ELF-1 (cell line): ENCODE measurements around the gene SRD5A2.

Experiments
- DNase-seq: peaks from one replicate; pipeline ENCODE4 v3.0.0-alpha.2; 2016; ENCODE audit warnings: low read depth, low spot score

SRD5A2 gene

DNA sequence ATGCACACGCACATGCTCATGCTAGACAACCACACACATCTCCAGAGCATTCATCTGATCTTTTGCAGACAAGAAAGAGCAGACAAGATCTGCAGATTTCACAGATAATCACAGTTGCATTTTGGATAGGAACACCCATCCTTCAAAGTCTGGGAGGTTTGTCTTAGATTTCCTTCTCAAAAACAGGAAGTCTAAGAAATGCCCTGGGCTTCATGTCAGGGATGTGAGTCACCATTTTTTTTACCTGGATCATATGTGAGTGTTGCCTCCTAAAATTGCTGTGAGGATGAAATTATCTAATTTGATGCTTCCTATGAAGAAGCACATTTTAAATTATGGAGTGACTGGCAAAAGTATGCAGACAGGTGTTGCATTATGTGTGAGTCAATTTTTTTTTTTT lies 46.1 kb downstream of the SRD5A2 start:
- no peak for DNase-seq

DNA sequence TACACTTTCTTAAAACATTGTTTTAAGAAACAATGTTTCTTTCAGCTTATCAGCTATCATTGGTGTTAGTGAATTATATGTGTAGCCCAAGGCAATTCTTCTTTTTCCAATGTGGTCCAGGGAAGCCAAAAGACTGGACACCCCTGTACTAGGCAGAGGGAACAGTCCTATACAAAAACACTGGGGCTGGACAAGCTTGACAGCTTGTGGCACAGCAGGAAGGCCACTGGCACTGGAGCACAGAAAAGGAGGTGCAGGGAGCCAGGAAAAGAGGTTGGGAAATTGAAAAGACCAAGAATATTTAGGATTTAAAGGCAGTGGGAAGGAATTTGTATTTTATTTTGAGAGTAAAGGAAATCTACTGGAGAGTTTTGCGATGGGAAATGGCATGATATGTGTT lies 47.7 kb downstream of the SRD5A2 start:
- DNase-seq = no peak

DNA sequence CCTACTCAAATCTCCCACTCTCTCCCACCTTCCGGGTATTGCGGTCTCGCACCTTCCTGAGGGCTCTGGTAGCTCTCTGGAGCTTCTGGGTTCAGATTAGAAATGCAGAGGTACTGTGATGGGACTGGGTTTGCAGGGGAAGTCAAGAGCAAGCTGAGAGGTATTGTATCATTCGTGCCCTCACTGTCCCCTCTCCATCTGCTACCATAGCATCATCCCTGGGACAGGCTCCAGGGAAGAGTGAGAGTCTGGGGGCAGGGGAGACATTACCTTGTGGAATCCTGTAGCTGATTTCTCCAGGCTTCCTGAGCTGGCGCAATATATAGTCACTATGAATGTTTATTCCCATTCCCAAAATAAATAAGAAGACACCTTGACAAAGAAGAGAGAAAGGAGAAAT lies 49.6 kb downstream of the SRD5A2 start:
- no peak for DNase-seq

DNA sequence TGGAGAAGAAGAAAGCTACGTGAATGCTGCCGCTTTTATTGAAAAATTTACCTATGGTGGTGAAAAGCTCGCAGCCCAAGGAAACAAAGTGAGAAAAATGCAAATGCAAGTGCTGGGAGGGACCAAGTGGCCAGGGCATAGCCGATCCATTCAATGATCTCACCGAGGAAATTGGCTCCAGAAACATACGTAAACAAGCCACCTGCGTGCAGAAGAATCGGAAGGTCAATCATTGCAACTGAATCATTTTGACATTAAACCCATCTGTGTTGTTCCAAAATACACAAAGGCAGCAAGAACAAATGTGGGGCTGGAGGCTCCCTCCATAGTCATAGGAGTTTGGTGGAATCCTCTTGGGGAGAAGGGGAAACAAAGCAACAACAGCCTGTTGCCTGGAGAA lies 51.5 kb downstream of the SRD5A2 start:
- DNase-seq = no peak

DNA sequence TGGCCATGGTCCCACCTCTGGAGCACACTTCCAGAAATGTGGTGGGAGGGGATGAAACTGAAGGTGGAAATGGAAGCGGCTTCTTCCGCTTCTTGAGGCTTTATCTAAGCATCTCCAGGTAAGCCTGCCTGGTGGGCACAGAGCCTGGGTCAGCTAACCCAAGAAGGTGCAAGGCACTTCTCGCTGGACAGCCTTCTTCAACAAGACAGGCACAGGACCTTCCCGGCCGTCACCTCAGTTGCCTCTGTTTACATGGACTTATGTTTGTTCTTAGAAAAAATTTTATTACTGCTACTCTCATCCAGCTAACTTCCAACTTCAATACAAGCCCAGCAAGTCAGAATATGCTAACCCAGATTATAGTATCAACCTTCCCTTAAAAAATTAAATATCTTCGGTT lies 51.9 kb downstream of the SRD5A2 start:
- no peak for DNase-seq

DNA sequence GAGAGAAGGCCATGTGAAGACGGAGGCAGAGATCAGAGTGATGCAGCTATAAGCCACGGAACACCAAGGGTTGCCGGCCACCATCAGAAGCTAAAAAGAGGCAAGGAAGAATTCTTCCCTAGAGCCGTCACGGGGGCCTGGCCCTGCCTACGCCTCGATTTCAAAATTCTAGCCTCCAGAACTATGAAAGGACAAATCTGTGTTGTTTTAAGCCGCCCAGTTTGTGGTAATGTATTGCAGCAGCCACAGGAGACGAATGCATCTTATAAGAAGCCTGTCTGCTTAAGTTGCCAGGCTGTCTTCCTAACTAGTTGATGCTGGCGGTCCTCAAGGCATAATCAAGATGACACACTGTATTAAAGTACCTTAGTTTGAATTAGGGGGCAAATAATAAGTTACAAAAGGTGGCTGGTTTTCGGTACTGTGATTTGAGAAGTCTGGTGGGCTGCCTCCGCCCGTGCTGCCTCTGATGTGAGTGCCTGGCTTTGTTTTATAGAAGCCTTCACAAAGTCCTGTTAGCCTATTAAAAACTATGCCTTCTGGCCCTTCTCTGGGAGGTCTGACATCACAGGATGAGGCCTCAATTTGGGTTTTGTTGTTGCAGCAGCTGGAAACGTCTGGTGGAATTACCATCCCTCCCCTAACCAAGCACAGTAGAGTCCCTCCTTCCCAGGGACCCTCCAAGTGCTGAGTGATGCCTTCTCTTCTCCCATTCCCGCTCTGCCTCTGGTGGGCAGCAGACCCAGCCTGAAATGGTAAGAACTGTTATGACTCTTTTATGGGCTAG lies 53.6 kb downstream of the SRD5A2 start:
- no peak for DNase-seq

DNA sequence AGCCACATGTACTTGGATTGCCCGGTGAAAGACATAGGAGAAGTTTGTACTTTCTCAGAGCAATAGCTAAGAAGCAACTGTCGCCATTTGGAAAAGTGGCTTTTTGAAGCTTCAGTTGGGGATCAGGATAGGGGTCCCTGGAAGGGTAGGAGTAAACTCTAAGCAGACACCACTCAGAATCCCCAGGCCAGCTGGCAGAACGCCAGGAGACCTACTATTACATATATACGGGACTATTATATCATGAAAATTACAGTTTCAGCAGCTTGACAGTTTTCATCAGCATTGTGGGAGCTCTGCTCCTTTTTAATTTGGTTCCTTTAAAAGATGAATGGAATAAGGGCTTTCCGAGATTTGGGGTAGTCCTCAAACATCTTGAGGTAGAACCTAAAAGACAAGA lies 54.9 kb downstream of the SRD5A2 start:
- no peak for DNase-seq

DNA sequence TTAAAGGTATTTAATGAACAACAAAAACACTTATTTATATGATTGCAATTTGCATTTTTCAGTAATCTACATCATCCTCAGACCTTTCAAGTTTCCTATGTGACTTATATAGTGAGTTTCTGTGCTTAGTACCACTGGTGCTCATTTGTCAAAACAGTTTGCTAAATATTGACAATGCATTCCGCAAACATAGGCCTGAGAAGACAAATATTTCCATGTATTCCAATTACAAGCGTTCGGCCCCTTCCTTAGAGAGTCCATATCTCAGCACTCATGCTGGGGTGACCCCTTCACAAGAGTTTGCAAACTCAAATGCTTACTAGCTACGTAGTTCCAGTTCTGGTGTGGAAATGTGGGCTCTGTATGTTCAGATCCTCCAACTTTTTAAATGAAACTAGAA lies 56.1 kb downstream of the SRD5A2 start:
- DNase-seq = no peak

DNA sequence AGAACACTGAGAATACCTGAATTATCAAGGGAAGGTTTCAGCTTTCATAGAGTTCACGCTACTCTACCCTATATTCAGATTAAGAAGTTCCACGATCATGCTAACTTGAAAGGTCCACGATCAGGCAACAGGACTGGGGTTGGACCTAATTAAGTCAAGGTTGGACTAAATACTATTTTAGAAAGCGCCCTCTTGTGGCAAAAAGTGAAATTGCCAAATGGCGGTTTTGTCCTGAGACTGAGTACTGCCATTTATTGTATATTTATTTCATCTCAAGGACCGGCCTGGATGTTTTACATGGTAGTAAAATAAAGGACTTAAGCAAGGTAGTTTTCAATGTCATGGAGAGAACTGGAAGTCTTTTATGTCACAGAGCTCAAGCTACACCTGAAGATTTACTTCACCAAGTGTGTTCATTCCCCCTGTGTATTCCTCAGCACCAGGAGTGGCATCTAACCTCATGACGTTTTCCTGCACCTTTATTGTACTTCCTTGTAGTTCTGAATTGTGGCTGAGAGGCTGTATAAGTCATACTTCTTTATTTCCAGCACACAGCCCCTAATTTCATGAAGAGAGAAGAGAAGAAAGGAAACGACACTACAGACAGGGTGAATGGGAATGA lies 56.8 kb downstream of the SRD5A2 start:
- peak; percentile 58 for DNase-seq

DNA sequence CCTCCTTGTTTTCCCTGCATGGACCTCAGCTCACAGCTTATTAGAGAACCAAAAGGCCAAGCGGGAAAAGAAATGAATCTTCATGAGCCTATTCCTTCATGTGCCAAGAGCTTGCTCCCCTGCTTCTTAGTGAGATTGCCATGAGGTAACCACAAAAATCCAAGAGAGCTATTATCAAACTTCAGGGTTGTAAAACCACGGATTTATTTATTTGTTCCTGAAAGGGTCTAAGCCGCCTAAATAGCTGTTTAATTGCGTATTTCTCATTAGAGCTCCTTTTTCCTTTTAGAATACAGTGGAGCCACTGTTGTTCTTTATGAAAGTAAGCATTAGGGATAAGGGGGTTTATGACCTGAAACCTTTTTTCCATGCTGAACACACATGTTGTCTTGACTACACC lies 58.0 kb downstream of the SRD5A2 start:
- DNase-seq = no peak

DNA sequence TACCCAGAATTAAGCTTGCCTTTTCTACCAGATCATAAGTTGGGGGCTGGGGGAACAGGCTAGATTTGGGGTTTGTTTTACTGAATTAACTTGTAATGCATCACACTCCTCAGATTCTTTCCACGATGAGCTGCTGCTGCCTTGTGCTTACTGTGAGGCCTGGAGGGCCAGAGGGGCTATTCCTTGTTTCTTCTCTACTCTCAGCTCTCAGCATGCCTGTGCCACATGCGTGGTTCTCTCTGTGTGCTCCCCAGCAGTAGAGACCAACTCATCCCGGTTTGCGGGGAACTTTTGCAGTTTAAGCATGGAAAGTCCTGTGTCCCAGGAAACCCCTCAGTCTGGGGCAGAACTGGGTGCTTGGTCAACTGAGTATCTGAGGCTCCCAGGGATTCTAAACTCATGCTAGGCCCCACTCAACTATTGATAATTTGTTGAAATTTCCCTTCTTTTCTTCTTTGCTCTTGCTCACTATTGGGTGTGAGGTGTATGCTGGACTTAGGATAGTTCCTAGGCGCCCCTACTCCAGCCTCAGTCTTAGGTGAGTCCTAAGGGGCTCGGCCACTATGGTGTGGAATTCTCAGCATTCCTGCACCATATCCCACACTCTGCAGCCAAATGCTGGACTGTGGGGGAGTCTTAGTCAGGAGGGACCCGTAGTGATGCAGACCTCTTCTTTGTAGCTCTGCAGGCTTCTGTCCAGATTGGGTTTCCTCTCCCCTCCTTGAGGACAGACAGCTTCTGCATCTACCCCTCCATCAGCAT lies 63.1 kb downstream of the SRD5A2 start:
- DNase-seq = no peak

DNA sequence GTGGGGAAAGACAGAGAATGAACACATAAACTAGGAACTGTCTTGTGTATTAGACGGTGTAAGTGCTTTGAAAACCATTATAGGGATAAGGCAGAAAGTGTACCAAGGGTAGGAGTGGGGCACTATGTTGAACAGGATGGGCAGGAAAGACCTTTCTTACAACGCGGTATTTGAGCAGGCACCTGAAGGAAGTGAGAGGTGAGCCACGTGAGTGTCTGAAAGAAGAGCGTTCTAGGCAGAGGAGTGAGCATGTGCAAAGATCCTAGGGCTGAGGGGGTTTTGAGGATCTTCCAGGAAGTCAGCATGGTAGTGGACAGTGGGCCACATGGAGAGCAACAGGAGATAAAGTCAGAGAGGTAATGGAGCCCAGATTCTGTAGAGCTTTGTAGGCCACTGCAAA lies 65.2 kb downstream of the SRD5A2 start:
- no peak for DNase-seq

DNA sequence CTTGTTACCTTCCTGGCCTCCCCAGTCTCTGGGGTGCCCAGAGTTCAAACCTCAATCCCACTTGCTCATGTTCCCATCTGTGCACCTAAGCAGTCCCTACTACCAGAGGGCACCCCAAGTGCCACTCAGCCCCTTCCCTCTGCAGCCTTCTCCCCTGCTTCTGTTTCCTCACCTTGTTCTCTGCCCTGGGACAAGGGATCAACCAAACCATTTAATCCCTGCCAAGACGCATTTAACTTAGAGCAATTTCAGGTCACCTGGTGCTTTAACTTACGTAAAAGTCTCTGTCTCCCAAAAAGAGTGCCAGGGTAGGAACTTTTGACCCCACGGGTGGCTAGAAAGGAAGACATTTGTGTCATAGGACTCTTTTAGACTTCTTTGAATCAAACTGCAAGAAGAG lies 67.2 kb downstream of the SRD5A2 start:
- DNase-seq = no peak

DNA sequence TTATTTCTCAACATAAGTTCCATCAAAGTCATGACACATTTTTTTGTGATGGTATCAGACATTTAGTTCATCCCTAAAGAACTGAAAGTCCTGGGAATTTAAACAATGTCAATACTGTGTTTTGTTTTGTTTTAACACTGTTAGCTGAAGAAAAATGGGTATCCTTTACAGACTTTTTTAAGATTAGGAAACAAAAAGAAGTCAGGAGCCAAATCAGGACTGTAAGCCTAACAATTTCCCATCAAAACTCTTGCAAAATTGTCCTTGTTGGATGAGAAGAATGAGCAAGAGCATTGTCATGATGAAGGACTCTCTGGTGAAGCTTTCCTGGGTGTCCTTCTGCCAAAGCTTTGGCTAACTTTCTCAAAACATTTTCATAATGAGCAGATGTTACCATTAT lies 69.4 kb downstream of the SRD5A2 start:
- DNase-seq = no peak

DNA sequence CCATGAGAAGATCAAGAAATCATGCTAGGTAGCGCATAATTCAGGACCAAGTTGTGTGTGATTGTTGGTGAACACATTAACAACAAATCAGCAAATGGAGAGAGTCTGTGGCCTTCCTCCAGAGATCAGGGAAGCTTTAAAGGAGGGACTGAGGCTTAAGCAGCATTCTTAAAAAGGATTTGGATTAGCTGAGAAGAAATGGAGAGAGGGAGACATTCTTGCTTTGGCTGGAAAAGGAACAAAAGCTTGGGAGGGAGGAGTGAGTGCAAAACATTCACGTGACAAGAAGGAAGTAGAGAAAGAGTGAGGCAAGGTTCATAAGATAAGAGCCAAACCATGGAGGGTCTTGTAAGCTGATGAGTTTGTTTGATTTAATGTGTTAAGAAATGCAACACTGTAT lies 75.6 kb downstream of the SRD5A2 start:
- no peak for DNase-seq

DNA sequence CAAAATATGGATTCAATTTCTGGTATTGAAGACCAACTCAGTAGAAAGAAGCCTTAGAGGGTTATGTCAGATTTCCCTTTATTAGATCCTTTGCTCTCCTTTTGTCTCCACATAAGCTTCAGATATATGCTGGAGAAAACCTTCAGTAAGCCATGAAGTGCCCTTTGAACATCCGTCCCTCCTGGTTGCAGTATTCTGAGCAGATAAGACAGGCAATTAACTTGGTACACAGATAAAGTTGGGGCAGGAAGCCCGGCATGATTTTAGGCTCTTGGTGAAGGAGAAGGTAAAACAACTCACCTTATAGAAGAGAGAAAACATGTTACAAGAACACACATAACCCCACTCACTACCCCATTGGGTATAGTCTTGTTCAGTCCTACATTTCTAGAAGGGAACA lies 76.4 kb downstream of the SRD5A2 start:
- DNase-seq = no peak

DNA sequence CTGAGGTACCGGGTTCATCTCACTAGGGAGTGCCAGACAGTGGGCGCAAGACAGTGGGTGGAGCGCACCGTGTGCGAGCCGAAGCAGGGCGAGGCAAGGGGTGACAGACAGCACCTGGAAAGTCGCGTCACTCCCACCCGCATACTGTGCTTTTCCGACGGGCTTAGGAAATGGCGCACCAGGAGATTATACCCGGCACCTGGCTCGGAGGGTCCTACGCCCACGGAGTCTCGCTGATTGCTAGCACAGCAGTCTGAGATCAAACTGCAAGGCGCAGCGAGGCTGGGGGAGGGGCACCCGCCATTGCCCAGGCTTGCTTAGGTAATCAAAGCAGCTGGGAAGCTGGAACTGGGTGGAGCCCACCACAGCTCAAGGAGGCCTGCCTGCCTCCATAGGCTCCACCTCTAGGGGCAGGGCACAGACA lies 84.3 kb downstream of the SRD5A2 start:
- DNase-seq = peak; percentile 79

DNA sequence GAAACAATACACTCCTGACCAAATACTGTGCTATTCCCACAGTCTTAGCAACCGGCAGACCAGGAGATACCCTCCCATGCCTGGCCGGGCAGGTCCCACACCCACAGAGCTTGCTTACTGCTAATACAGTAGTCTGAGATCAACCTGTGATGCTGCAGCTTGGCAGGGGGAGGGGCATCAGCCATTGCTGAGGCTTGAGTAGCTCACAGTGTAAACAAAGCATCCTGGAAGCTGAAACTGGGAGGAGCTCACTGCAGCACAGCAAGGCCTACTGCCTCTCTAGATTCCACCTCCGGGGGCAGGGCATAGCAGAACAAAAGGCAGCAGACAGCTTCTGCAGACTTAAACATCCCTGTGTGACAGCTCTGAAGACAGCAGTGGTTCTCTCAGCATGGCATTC lies 91.4 kb downstream of the SRD5A2 start:
- DNase-seq = peak; percentile 93

DNA sequence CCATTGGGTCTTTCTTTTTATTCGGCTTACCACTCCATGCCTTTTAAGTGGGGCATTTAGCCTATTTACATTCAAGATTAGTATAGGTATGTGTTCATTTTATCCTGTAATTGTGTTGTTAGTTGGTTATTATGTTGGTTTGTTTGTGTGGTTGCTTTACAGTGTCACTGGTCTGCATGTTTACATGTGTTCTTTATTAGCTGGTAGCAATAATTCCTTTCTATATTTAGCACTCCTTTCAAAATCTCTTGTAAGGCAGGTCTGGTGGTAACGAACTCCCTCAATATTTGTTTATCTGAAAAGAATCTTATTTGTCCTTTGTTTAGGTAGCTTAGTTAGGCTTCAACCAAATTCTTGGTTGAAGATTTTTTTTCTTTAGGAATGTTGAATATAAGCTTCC lies 97.5 kb downstream of the SRD5A2 start:
- DNase-seq = no peak

DNA sequence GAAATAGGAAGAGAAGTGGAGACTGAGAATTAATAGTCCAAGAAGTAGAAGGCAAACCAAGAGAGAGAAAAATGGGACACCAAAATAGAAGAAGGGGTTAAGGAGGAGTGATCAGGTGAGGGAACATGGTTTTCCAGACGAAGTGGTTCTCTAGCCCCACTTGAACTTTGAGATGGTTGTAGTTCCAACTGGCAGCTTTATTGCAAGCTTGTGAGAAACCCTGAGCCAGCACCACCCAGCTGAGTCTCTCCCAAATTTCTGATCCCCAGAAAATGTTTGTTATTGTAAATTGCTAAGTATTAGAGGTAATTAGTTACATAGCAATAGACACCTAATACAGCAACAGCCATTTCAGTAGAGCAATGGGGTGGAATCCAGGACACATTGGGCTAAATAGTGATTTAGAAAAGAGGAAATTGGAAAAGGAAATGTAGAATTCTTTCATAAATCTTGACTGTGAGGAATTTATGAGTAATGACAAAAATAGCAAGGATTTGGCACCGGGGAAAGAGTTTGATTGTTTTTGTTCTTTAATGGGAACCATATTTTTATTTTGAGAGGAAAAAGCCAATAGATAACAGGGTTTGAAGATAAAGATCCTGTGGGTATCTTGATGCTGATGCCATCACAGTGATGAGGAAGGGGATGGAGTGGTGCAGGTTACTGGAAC lies 104.1 kb downstream of the SRD5A2 start:
- no peak for DNase-seq

DNA sequence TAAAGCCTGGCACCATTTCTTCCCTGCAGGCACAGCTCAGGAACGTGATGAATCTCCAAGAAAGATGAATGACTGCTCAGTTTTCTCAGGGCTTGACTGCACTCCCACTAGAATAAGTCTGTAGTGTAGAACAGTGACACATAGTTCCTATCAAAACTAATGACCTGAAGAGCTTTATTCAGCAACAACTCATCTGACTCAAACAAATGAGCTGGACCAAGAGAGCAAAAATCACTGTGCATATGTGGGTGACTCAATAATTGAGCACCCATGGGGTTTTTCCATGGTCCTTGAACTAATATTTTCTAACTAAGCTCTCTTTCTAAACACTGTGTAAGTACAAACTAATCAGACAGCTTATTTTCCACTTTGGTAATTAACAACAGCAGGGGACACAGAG lies 105.0 kb downstream of the SRD5A2 start:
- no peak for DNase-seq

DNA sequence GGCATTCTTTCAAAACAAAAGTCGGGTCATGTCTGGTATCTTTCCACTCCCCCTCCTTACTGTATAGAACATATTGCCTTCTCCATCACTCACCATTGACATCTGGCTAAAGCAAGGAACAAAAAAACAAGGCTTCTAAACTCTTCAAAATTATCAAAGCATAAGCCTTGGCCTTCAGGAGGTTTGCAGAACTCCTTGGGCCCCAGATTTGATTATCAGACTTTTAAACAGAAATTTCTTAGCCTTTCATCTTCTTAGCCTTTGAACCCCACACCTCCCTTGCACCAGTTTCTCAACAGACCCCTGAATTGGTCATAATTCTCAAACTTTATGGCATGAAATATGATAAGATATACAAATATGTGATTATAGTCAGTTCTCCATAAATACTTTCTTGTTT lies 106.4 kb downstream of the SRD5A2 start:
- no peak for DNase-seq
